T-helper 2 cell treated with Interferon-gamma antibody and Interleukin-4, amounts not matched to agents 5 μg/mL and 100 μg/mL, for 36 hours (primary cell): ENCODE data around the gene NR2E1.

ENCODE experiments used
- DNase-seq: peaks from one replicate; pipeline ENCODE4 v3.0.0; 2021; ENCODE audit warnings: low spot score
- H3K27ac Mint-ChIP-seq: one replicate; pipeline ENCODE4 v1.8.0; 2021; ENCODE audit warnings: mild to moderate bottlenecking, mixed read lengths
- H3K27me3 Mint-ChIP-seq: one replicate; pipeline ENCODE4 v1.8.0; 2021; ENCODE audit warnings: low read depth, mixed read lengths
- H3K36me3 Mint-ChIP-seq: one replicate; pipeline ENCODE4 v1.8.0; 2021; ENCODE audit warnings: low read depth, mixed read lengths
- H3K4me1 Mint-ChIP-seq: one replicate; pipeline ENCODE4 v1.8.0; 2021; ENCODE audit warnings: low read depth, mixed read lengths
- H3K4me3 Mint-ChIP-seq: one replicate; pipeline ENCODE4 v1.8.0; 2022; ENCODE audit warnings: mild to moderate bottlenecking, moderate library complexity, mixed read lengths
- H3K9me3 Mint-ChIP-seq: one replicate; pipeline ENCODE4 v1.8.0; 2021; ENCODE audit warnings: mixed read lengths

NR2E1 gene

DNA sequence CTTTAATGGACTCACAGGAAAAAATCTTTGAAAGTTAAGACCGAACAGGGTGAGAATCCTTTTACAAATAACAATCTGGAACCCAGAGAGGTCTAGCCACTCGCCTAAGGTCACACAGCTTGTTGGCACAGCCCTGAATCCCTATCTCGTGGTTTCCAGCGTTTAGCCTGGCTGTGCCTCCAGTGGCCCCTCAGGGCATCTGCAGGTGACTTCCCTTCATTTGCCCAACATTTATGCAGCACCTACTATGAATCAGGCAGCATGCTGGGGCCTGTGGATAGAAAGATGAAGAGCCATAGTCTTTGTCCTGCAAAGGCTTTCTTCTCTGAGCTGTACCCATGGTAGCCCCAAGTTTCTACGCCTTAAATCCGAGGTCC is 2.6 kb upstream of the NR2E1 start:
- H3K27ac Mint-ChIP-seq = no peak overlapping the region

DNA sequence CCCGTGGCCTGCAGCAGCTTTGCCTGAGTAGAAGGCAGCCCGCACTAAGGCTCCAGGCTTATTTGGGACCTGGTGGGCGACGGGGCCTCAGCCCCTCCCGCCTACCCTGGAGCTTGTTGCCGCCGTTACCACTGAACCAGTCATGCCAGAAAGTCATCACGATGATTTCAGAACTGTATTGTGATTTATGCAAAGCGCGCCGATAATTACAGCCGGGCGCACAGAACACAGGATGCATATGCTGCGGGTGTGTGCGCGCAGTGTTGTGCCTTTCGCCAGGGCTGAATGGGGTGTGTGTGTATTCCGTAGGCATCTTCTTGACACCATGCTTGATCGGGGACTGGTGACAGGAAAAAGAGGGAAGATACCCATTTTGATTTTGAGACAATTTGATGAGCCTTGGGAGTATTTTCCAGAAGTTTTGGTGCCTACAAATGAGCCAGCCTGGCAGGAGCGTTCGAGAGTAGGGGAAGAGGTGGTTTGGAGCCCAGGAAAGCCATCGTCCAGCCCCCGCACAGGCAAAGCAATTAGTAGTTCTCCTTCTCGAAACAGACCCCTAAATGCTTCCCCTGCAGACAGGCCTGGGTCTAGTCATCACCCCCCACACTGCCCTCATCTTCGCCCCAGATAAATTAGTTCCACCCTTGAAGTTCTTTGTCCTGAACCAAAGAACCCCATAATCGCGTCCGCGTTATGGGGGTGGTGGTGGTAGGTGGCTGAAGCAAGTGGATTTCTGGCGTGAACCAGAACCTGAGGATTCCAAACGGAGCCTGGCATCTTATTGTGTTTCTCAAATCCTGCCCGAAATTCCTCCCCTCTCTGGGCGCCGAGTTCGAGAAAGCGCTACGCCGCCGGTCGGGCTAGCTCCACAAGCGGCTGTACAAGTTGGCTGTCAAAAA is 1.9 kb upstream of the NR2E1 start:
- DNase-seq = no peak
- Mint-ChIP-seq H3K9me3 (no peaks in the 10 kb centered on the region), H3K36me3 (peaks cover 4% of the 10 kb centered on the region), H3K27ac (peak overlapping the region; percentile 58), H3K4me1 (peaks cover 15% of the 10 kb centered on the region), H3K4me3 (no peak overlapping the region), H3K27me3 (peaks cover 92% of the 10 kb centered on the region)

More for the DNA sequence above, 2.6 kb upstream of the NR2E1 start:
- peaks cover 16% of the 10 kb centered on the region for H3K4me1 Mint-ChIP-seq
- H3K4me3 Mint-ChIP-seq = no peak overlapping the region
- no peaks in the 10 kb centered on the region for H3K9me3 Mint-ChIP-seq
- H3K27me3 Mint-ChIP-seq = peaks cover 95% of the 10 kb centered on the region
- DNase-seq = no peak
- peaks cover 4% of the 10 kb centered on the region for H3K36me3 Mint-ChIP-seq

DNA sequence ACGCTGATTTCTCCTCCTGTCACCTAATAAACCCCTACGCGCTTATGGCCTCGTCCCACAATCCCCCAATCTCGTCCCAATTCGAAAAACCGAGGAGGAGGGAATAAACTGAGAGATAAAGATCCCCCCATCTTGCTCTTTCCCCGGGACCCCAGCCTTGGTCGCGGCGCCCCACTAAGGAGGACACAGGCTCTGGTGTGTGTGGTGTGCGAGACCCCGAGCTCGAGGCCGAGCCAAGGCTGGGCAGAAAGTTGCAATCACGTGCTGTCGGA is 1.3 kb upstream of the NR2E1 start:
- H3K4me3 Mint-ChIP-seq = no peak overlapping the region
- H3K9me3 Mint-ChIP-seq = no peaks in the 10 kb centered on the region
- H3K27me3 Mint-ChIP-seq = peaks cover 92% of the 10 kb centered on the region
- peak overlapping the region; percentile 15 for H3K27ac Mint-ChIP-seq
- peaks cover 18% of the 10 kb centered on the region for H3K4me1 Mint-ChIP-seq
- no peak for DNase-seq
- H3K36me3 Mint-ChIP-seq = peaks cover 4% of the 10 kb centered on the region

DNA sequence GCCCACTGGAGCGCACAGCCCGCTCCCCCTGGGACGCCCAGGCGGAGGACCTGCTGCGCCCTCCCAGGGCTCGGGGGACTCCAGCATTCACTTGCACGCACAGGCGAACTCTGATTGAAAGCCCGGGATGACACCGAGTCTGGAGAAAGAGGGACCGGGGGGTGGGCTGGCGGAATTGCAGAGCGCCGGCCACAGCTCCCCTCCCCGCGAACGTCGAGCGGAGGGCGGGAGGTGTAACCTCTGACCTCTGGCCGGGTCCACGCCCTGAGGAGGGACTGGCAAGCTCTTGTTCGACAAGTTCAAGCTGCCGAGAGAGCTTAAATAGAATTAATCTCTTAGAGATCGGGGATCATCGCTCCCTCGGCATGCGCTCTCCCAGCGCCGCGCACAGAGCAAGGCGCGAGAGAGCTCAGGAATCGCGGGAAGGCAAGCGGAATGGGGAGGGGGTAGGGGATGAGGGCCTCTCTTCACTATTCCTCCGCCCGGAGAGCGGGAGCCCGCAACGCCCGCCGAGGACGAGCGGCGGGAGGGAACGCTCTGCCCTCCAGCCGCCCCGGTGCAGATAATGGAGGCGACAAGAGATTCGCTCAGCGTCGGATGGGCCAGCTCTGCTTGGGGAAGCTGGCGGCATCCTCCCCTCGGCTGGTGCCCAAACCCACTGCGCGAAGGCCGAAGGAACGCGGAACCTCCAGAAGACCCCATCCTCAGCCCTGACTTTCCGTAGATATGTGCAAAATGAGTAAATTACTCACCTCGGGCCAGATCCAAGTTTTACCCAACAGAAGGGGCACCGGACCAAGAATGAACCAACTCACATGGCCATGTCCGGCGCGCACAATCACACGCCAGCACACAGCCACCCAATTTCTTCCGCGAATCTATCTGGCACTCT is 761 bp upstream of the NR2E1 start:
- Mint-ChIP-seq H3K36me3 (peaks cover 4% of the 10 kb centered on the region), H3K4me1 (peaks cover 18% of the 10 kb centered on the region), H3K4me3 (no peak overlapping the region), H3K27ac (peak overlapping the region; percentile 85), H3K27me3 (peaks cover 90% of the 10 kb centered on the region), H3K9me3 (no peaks in the 10 kb centered on the region)
- DNase-seq = no peak

DNA sequence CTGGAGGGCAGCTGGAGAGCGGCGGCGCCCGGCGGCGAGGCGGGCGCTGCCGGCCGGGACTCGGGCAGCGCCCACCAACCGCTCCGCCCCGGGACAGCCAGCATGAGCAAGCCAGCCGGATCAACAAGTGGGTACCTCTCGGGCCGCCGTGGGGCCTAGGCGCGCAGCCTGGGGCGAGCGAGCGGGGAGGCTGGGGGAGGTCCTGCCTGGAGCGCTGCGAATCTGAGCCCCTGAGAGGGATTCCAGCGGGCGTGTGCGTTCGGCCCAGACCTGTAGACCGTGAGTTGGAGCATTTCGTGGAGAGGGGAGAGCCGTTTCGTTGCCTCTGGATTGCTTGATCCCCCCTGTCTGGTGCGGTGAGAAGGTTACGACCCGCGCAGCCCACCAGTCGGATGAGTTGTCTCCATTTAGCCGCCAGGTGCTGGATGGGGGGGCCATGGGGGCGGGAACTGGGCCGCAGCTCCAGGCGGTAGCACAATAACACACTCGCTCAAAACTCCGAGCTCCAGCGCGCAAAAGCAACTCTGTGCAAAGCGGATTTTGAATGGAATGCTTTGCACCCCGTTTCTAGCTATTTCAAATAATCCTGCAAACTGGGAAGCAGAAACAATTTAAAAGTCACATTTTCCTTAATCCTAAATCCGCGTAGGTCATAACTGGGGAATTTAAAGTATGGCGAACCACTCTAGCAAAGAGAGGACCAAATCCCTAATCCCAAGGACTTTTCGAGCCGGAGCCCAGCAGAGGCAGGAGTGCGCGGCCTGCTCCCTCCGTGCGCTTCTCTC is 1.0 kb downstream of the NR2E1 start:
- Mint-ChIP-seq H3K9me3 (no peaks in the 10 kb centered on the region), H3K36me3 (peaks cover 4% of the 10 kb centered on the region), H3K4me1 (peaks cover 18% of the 10 kb centered on the region), H3K27ac (peak overlapping the region; percentile 45), H3K4me3 (no peak overlapping the region), H3K27me3 (peaks cover 90% of the 10 kb centered on the region)
- DNase-seq = no peak

DNA sequence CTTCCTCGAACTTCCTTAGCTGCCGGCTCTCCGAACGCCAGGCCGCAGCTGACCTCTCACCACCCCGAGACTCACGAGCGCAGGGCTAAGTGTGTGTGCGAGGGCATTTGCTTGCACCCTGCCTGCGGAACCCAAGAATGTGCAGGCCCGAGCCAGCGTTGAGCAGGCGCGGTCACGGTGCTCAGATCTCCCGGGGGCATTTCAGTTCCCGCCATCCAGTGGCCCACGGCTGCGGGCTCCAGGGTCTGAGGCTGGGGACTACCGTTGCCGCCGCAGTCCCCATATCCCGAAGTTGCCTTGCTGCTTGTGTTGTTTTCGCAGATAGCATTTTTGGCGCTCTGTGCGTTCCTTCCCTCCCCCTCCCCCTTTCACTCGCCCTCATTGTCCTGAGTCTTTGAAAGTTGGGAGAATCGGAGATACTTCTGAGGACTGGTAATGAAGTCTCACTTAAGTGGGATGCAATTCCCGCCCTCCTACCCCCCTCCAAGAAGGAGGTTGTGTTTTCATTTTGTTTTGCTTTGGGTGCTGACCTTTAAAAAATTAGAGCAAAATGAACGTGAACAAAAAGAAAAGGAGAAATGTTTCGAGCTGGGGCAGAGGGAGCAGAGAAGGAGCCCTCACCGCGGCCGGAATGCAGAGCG is 1.7 kb downstream of the NR2E1 start:
- Mint-ChIP-seq H3K4me3 (peak overlapping the region; percentile 29), H3K27ac (peak overlapping the region; percentile 45)

DNA sequence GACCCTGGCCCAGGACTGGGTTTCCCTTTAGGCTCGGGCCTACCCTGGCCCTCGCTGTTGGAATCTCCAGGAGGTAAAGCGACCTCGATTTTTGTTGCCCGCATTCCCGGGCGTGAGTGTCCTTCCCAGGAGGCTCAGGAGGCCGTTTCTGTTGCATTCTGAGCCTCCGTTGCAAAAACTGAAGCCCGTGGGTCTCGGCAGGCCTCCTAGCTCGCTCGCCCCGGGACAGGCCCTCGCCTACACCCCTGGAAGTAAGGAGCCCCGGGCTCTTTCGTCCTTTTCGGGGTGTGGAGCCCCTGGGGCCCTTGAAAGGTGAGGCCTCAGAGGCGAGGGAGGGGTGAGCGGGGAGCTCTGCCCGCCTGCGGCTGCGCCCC is 2.3 kb downstream of the NR2E1 start:
- Mint-ChIP-seq H3K27ac (peak overlapping the region; percentile 45), H3K9me3 (no peaks in the 10 kb centered on the region), H3K27me3 (peaks cover 90% of the 10 kb centered on the region), H3K4me3 (no peak overlapping the region), H3K36me3 (peaks cover 4% of the 10 kb centered on the region), H3K4me1 (peaks cover 18% of the 10 kb centered on the region)
- no peak for DNase-seq

More for the DNA sequence above, 1.7 kb downstream of the NR2E1 start:
- peaks cover 4% of the 10 kb centered on the region for H3K36me3 Mint-ChIP-seq
- DNase-seq = no peak
- peaks cover 90% of the 10 kb centered on the region for H3K27me3 Mint-ChIP-seq
- no peaks in the 10 kb centered on the region for H3K9me3 Mint-ChIP-seq
- H3K4me1 Mint-ChIP-seq = peaks cover 18% of the 10 kb centered on the region

DNA sequence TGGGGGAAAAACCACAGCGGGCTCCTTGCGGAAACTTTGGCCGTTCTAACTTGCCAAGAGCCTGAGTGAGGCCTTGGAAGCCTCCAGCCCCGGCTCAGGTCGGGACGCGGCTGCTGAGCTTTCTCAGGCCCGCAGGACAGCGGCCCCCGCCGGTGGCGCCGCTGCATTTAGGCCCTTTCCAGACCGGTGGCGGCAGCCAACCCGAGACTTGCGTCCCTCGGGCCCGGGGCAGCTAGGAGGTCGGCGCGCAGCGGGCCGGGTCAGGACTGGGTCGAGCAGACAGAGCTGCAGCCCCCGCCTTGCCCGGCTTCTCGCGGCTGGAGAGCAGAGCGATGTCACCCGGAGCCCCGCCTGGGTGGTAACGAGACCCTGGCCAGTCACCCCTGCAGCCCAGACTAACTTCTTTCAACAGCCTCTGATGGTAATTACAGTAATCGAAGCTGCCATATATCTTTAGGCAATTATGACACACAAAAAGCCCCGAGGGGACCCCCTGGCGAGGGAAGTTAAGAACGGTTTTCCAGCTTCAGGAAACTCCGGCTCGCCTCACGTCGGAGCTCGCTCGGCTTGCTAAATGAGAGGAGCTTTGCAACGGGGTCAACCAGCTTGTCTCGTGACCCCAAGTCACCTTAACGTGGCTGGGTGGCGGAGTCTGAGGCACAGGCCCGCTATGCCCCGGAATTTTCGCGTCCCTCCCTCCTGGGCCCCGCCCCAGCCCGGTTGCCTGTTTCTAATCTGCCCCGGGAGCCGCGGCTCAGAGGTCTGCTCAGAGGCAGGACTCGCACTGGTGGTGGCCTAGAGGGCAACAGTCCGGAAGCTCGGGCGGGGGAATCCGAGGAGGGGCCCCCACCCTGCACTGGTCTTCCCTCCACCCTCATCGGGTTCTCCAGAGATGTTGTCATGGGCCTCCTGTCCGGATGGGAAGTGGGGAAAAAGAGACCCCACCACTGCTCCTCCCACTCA is 3.0 kb downstream of the NR2E1 start:
- no peak for DNase-seq
- Mint-ChIP-seq H3K27ac (peak overlapping the region; percentile 36), H3K36me3 (peaks cover 3% of the 10 kb centered on the region), H3K4me1 (peaks cover 15% of the 10 kb centered on the region), H3K27me3 (peaks cover 87% of the 10 kb centered on the region), H3K4me3 (peak overlapping the region; percentile 34), H3K9me3 (no peaks in the 10 kb centered on the region)

DNA sequence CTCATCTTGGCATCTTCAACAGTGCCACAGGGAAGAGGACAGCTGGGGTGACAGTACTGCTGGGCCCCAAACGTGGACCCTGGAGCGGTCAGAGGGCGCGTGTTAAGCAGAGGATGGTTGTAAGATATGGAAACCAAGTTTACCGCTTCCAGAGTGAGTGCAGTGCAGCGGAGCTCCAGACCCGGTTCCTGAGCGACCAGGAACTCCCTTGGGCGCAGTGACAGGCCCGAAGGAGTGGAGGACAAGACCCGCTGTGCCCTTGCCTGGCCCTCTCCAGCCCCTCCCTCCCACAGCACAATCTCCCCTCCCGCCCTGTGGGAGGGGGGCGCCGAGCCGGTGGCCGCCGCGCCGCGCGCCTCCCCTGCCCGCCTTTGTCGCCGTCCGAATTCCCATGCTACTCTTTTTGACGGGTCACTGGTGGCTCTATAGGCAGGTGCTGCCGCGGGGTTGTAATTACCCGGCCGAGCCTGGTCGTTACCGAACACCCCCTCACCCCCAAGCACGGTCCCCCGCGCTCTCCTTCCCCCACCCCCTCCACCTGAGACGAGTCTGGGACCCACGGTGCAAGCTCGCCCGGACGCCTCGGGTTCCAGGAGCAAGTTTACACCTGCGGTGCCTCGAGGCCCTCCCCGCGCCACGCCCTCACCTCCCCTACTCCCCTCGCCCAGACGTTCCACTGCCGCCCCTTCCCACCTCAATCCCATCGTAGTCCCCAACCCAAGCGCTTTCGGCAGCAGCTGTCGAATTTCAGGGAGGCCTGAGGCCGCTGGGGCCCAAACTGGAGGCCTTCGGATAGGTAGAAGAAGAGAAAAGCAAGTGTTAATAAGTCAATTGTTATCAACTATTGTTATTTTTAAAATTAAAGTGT is 3.9 kb downstream of the NR2E1 start:
- peaks cover 2% of the 10 kb centered on the region for H3K36me3 Mint-ChIP-seq
- DNase-seq = no peak
- H3K9me3 Mint-ChIP-seq = no peaks in the 10 kb centered on the region
- H3K4me3 Mint-ChIP-seq = peak overlapping the region; percentile 34
- peaks cover 87% of the 10 kb centered on the region for H3K27me3 Mint-ChIP-seq
- peaks cover 14% of the 10 kb centered on the region for H3K4me1 Mint-ChIP-seq
- H3K27ac Mint-ChIP-seq = peak overlapping the region; percentile 36

DNA sequence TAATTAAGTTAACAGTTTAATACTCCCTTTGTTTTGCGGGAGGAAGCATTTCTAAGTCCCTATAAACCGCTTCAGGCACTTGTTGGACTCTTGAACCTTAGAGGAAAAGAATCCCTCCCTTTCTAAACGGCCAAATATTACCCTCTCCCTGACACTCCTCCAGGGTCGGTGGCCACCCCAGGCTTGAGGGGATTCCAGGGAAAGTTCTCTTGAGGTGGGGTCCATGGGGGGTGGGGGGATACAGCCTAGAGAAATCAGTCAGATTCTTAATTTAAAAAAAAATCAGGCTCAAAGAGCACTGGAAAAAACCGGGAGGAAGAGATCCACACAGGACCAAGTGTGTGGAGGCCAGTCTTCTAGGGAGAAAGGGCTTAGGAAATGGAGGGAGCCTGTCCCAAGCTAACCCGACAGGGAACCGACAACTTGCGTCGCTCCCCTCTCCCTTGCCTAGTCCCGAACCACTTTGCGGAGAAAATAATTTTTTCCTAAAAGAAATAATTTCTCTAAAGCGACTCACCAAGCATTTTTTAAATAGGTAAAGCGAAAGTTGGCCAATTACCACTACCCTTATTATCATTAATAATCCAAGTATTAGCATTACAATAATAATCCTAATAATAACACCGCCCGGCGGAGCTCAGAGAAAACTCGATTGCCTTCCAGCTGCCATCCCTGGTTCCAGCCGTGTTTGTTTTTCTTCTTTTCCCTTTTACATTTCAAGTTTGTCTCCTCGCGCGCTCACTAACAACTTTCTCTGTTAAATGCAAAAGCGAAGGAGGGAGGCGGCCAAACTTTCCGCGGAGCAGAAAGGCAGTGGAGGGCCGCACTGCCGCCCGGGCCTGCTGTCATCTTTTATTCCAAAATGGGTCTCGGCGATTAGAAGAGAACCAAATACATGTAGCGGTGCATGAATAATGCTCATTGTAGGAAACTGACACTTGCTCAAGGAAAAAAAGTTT is 4.8 kb downstream of the NR2E1 start:
- H3K4me3 Mint-ChIP-seq = no peak overlapping the region
- peaks cover under 1% of the 10 kb centered on the region for H3K36me3 Mint-ChIP-seq
- H3K4me1 Mint-ChIP-seq = peaks cover 13% of the 10 kb centered on the region
- H3K9me3 Mint-ChIP-seq = no peaks in the 10 kb centered on the region
- H3K27ac Mint-ChIP-seq = peak overlapping the region; percentile 11
- H3K27me3 Mint-ChIP-seq = peaks cover 87% of the 10 kb centered on the region
- no peak for DNase-seq

DNA sequence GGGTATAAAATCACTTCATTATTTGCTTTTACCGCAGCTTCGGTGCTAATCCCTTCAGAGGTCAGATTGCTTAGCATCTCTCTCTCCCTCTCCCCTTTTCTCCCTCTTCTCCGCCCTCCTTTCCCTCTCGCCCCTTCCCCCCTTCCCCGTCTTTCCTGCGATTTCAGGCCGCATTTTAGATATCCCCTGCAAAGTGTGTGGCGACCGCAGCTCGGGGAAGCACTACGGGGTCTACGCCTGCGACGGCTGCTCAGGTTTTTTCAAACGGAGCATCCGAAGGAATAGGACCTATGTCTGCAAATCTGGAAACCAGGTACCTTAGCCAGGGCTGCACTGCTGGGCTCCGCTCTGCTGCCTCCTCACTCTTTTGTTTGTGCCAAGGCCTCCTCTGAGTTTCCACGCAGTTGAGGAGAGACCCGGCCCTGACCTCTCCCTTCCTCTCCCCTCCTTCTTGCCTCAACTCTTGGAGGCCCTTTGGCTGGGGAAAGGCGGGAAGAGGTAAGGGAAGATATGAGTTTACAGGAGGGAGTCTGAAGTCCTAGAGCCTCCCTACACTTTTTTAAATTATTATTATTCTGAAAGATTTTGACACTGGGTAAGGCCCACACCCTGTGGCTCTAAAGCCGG is 5.6 kb downstream of the NR2E1 start:
- Mint-ChIP-seq H3K4me1 (peaks cover 15% of the 10 kb centered on the region), H3K9me3 (no peaks in the 10 kb centered on the region), H3K4me3 (no peak overlapping the region), H3K27ac (peak overlapping the region; percentile 57), H3K27me3 (peaks cover 87% of the 10 kb centered on the region), H3K36me3 (no peaks in the 10 kb centered on the region)
- no peak for DNase-seq
